ENCODE measurements around the gene GRM1.
A peak's percentile ranks its signal among the peaks of the same experiment; 100 is the strongest.

The GRM1 gene

DNA sequence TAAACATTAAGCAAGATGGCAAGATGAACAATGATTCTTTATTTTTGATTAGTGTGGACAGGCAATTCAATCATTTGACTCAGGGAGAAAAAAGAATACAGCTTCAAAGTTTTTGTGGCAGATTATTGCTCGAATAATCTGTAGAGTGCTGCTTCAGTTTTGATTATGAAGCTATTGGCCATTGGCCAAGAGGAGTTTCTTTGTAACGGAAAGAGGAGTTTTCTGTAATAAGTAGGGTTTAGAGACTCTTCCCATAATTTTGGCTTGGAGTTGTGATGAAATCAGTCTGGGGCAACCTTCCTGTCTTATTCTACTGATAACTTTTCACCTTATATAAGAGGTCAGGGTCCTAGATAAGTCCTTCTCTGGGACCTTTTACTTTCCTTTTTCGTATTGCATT is 258.1 kb downstream of the GRM1 start:
- no peak overlapping the region for H3K4me3 ChIP-seq (replicated peaks; ENCODE audit: low read depth, low read length)
- no peak for DNase-seq (ENCODE audit: extremely low read depth, low read depth)
- TF ChIP-seq CTCF (IDR thresholded peaks at IDR 0.05; ENCODE audit: low read depth, low read length, missing control alignments) = no peak

- H3K4me3 ChIP-seq (replicated peaks; ENCODE audit: low read depth, low read length) = no peak overlapping the region
- no peak for DNase-seq (ENCODE audit: extremely low read depth, low read depth)
- no peak for TF ChIP-seq CTCF (IDR thresholded peaks at IDR 0.05; ENCODE audit: low read depth, low read length, missing control alignments)
Observed at GRCh38 chr6:146287691-146288369, 259.0 kb downstream of the GRM1 start.

GRCh38 chr6:146289816-146290588 is 261.1 kb downstream of the GRM1 start:
- no peak overlapping the region for H3K4me3 ChIP-seq (replicated peaks; ENCODE audit: low read depth, low read length)
- no peak for TF ChIP-seq CTCF (IDR thresholded peaks at IDR 0.05; ENCODE audit: low read depth, low read length, missing control alignments)
- peak; percentile 82 for DNase-seq (ENCODE audit: extremely low read depth, low read depth)

- no peak overlapping the region for H3K4me3 ChIP-seq (replicated peaks; ENCODE audit: low read depth, low read length)
- no peak for DNase-seq (ENCODE audit: extremely low read depth, low read depth)
- TF ChIP-seq CTCF (IDR thresholded peaks at IDR 0.05; ENCODE audit: low read depth, low read length, missing control alignments) = no peak
Observed at GRCh38 chr6:146290589-146290901, 261.7 kb downstream of the GRM1 start.

DNA sequence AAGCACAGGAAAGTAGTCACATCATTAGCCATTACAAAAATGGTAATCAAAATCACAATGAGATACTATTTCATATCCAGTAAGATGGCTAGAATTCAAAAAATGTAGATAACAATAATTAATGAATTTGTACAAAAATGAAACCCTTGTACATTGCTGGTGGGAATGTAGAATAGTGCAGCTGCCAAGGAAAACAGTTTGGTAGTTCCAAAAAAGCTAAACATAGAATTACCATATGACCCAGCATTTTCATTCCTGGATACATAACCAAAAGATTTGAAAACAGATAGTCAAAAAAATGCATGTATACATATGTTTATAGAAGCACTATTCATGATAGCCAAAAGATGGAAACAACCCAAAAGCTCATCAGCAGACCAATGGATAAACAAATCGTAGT is 263.6 kb downstream of the GRM1 start:
- DNase-seq (ENCODE audit: extremely low read depth, low read depth) = no peak
- no peak overlapping the region for H3K4me3 ChIP-seq (replicated peaks; ENCODE audit: low read depth, low read length)
- TF ChIP-seq CTCF (IDR thresholded peaks at IDR 0.05; ENCODE audit: low read depth, low read length, missing control alignments) = no peak

DNA sequence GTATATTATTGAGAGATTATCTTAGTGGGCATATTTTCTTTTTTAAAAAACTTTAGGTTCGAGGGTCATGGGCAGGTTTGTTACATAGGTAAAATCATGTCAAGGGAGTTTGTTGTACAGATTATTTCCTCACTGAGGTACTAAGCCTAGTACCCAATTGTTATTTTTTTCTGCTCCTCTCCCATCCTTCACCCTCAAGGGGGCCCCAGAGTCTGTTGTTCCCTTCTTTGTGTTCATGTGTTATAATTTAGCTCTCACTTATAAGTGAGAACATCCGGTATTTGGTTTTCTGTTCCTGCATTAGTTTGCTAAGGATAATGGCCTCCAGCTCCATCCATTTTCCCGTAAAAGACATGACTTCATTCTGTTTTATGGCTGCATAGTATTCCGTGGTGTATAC is 266.8 kb downstream of the GRM1 start:
- H3K4me3 ChIP-seq (replicated peaks; ENCODE audit: low read depth, low read length) = no peak overlapping the region
- no peak for TF ChIP-seq CTCF (IDR thresholded peaks at IDR 0.05; ENCODE audit: low read depth, low read length, missing control alignments)
- DNase-seq (ENCODE audit: extremely low read depth, low read depth) = no peak
